ENCODE measurements around the gene EXOC3L1.

EXOC3L1 gene

DNA sequence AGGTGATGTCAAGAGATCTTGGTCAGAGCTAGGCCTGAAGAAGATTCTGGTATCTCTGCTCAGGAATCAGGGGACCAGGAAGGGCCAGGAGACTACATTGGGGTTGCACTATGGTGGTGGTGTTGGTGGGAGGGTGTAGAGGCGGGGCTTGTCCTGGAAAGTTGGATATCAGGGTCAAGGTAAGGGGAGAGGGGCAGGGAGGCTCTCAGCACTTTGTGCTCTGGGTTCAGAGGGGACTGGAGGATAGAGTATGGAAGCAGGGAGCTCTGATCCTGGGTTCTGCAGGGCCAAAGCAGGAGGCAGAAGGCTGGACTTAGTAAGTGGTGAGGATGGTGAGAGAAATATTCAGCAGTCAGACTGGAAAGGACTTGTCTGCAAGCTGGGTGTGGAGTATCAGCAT lies 16.6 kb downstream of the EXOC3L1 start:
- no peak for TF ChIP-seq ZBTB7A (IDR thresholded peaks at IDR 0.05; ENCODE audit: low read depth)
- TF ChIP-seq YY1 (IDR thresholded peaks at IDR 0.05; ENCODE audit: low read depth): no peak
- TF ChIP-seq TCF12 (IDR thresholded peaks at IDR 0.05; ENCODE audit: low read depth): no peak
- TF ChIP-seq EGR1 (IDR thresholded peaks at IDR 0.05): no peak
- no peak for TF ChIP-seq EP300 (IDR thresholded peaks at IDR 0.05; ENCODE audit: borderline replicate concordance)
- TF ChIP-seq TEAD4 (IDR thresholded peaks at IDR 0.05): no peak
- TF ChIP-seq, protein P1, sequence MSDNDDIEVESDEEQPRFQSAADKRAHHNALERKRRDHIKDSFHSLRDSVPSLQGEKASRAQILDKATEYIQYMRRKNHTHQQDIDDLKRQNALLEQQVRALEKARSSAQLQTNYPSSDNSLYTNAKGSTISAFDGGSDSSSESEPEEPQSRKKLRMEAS (IDR thresholded peaks at IDR 0.05): no peak
- no peak for TF ChIP-seq NFIC (IDR thresholded peaks at IDR 0.05)
- TF ChIP-seq CREB1 (IDR thresholded peaks at IDR 0.05; ENCODE audit: low read depth): no peak
- TF ChIP-seq USF1 (IDR thresholded peaks at IDR 0.05): no peak
- no peak for TF ChIP-seq TAF1 (IDR thresholded peaks at IDR 0.05; ENCODE audit: low read depth)
- TF ChIP-seq CEBPB (IDR thresholded peaks at IDR 0.05): no peak
- no peak for TF ChIP-seq REST (IDR thresholded peaks at IDR 0.05; ENCODE audit: low read depth)
- no peak for TF ChIP-seq RAD21 (IDR thresholded peaks at IDR 0.05; ENCODE audit: low read depth)
- TF ChIP-seq FOXM1 (IDR thresholded peaks at IDR 0.05; ENCODE audit: borderline replicate concordance, low read depth): no peak

GRCh38 chr16:67170949-67171649 lies 18.8 kb downstream of the EXOC3L1 start:
- TF ChIP-seq CREB1 (IDR thresholded peaks at IDR 0.05; ENCODE audit: low read depth) (no peak), ZBTB7A (IDR thresholded peaks at IDR 0.05; ENCODE audit: low read depth) (no peak), TCF12 (IDR thresholded peaks at IDR 0.05; ENCODE audit: low read depth) (no peak), USF1 (IDR thresholded peaks at IDR 0.05) (no peak), EGR1 (IDR thresholded peaks at IDR 0.05) (no peak), CEBPB (IDR thresholded peaks at IDR 0.05) (no peak), REST (IDR thresholded peaks at IDR 0.05; ENCODE audit: low read depth) (no peak), RAD21 (IDR thresholded peaks at IDR 0.05; ENCODE audit: low read depth) (no peak), YY1 (IDR thresholded peaks at IDR 0.05; ENCODE audit: low read depth) (no peak)
- TF ChIP-seq, protein P1 (IDR thresholded peaks at IDR 0.05): no peak

- no peak for TF ChIP-seq FOXM1 (IDR thresholded peaks at IDR 0.05; ENCODE audit: borderline replicate concordance, low read depth)
- TF ChIP-seq USF1 (IDR thresholded peaks at IDR 0.05): no peak
- TF ChIP-seq NFIC (IDR thresholded peaks at IDR 0.05): no peak
- TF ChIP-seq CREB1 (IDR thresholded peaks at IDR 0.05; ENCODE audit: low read depth): no peak
- peak; percentile 3; the same call in 1 of the 2 replicates for TF ChIP-seq RAD21 (IDR thresholded peaks at IDR 0.05; ENCODE audit: low read depth)
- TF ChIP-seq EGR1 (IDR thresholded peaks at IDR 0.05): peak; percentile 51; the same call in 1 of the 2 replicates
- TF ChIP-seq, protein P1 (IDR thresholded peaks at IDR 0.05): peak; percentile 69
- peak; percentile 72 for TF ChIP-seq ZBTB7A (IDR thresholded peaks at IDR 0.05; ENCODE audit: low read depth)
Observed at GRCh38 chr16:67170168-67170948, 19.6 kb downstream of the EXOC3L1 start, which contains the start of gene NOL3. NOL3 (plus strand) TSS chr16:67170538.

DNA sequence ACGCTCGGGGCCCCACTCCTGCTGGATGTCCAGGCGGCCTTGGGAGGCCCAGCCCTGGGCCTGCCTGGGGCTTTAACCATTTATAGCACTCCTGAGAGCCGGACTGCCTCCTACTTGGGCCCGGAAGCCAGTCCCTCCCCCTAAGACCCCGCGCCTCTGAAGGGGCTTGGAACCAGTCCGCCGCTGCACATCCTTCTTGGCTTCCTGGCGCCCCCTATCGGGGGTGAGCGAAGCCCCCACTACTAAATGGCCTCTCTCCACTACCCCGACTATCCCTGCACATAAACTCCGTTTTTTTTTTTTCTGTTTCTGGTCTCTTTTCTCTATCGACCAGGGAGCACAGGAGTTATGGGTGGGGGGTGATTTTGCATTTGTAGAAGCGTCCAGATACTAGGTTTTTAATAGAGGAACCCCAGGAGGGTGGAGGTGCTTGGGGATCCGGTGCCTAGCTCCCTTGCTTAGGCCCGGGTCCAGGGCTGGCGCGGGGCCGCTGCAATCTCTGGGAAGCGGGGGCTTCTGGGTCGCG lies 20.2 kb downstream of the EXOC3L1 start:
- TF ChIP-seq ZBTB7A (IDR thresholded peaks at IDR 0.05; ENCODE audit: low read depth) (peak; percentile 74; the same call in 1 of the 2 replicates), TEAD4 (IDR thresholded peaks at IDR 0.05) (no peak), RAD21 (IDR thresholded peaks at IDR 0.05; ENCODE audit: low read depth) (peak; percentile 27; the same call in 1 of the 2 replicates), USF1 (IDR thresholded peaks at IDR 0.05) (no peak), CREB1 (IDR thresholded peaks at IDR 0.05; ENCODE audit: low read depth) (no peak)
